ENCODE data around the gene HSPA1L. TPM values are rescaled to one million over a fixed set of nuclear protein-coding genes. Genes with fewer than 3 reads are reported as not detected.

HSPA1L gene
- total and polyA plus RNA-seq, 10 of the 15 experiments (the other 5 are each of a cell fraction or from before 2014, with no cell fraction given) = 0.69 to 2.5 (median 1.5) TPM

DNA sequence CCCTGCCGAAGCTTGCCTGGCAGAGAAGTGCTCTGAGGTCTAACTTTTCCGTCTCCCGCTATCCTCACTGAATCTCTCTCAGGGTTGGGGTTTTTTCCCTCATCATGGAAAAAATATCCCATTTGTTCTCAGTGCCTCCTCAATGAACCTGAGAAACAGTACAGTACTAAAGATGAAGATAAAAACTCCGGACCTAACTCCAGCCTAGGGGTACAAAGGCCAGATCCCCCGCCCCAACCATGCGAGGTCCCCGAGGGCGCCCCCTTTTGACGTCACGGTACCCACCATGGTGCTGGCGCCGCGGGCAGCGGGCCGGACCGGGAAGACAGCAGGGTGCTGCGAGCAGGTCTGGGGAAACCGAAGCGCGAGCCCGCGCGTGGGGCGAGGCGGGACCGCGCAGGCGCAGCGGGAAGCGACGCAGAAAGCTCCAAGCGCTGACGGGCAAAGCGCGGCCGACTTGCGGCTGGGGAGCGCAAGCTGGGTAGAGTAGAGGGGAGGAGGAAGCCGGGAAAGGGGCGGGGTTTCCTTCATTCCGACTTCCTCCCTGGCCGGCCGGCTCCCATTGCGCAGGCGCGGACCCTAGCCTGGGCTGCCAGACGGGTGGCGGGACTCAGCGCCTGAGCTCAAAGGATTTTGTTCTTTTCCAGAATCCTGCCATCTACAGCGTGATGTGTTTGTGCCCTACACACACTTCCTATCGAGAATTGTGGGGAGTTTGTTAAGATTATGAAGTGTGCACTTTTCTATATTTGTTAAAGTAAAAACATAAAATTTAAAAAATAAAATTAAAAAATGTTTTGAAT is 8.4 kb downstream of the HSPA1L start, which contains the start of gene LSM2 (continued):
- TF ChIP-seq, protein P1, sequence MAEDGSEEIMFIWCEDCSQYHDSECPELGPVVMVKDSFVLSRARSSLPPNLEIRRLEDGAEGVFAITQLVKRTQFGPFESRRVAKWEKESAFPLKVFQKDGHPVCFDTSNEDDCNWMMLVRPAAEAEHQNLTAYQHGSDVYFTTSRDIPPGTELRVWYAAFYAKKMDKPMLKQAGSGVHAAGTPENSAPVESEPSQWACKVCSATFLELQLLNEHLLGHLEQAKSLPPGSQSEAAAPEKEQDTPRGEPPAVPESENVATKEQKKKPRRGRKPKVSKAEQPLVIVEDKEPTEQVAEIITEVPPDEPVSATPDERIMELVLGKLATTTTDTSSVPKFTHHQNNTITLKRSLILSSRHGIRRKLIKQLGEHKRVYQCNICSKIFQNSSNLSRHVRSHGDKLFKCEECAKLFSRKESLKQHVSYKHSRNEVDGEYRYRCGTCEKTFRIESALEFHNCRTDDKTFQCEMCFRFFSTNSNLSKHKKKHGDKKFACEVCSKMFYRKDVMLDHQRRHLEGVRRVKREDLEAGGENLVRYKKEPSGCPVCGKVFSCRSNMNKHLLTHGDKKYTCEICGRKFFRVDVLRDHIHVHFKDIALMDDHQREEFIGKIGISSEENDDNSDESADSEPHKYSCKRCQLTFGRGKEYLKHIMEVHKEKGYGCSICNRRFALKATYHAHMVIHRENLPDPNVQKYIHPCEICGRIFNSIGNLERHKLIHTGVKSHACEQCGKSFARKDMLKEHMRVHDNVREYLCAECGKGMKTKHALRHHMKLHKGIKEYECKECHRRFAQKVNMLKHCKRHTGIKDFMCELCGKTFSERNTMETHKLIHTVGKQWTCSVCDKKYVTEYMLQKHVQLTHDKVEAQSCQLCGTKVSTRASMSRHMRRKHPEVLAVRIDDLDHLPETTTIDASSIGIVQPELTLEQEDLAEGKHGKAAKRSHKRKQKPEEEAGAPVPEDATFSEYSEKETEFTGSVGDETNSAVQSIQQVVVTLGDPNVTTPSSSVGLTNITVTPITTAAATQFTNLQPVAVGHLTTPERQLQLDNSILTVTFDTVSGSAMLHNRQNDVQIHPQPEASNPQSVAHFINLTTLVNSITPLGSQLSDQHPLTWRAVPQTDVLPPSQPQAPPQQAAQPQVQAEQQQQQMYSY (CRISPR knock-in tag; IDR thresholded peaks at IDR 0.05) = no peak
- TF ChIP-seq SMAD1 (IDR thresholded peaks at IDR 0.05; ENCODE audit: low read depth, partially characterized antibody) (peak; percentile 70), MTA2 (IDR thresholded peaks at IDR 0.05; ENCODE audit: low read depth) (0 out of 2 replicates have a peak, but pooled peaks have one; percentile 5), PAX8 (IDR thresholded peaks at IDR 0.05) (no peak), ZZZ3 (IDR thresholded peaks at IDR 0.05; ENCODE audit: control insufficient read depth, insufficient read length, low read depth) (no peak), MTA3 (IDR thresholded peaks at IDR 0.05; ENCODE audit: borderline replicate concordance, low read length) (no peak), FOXM1 (IDR thresholded peaks at IDR 0.05; ENCODE audit: low read depth, low read length) (no peak), POLR2AphosphoS2 (IDR thresholded peaks at IDR 0.05; ENCODE audit: low read depth, low read length) (peak; percentile 80; the same call in 1 of the 2 replicates), RAD51 (IDR thresholded peaks at IDR 0.05) (no peak), TAF1 (IDR thresholded peaks at IDR 0.05; ENCODE audit: borderline replicate concordance, low read depth, low read length) (peak; percentile 62), EP300 (IDR thresholded peaks at IDR 0.05; ENCODE audit: borderline replicate concordance in 1 of 2, control insufficient read depth in 1 of 2, low read depth in 2 of 2, low read length in 2 of 2) (no peak), MYB (IDR thresholded peaks at IDR 0.05; ENCODE audit: borderline replicate concordance, low read depth, low read length) (no peak), RCOR1 (conservative IDR thresholded peaks at IDR 0.05; ENCODE audit: low read depth, low read length) (no peak)
- TF ChIP-seq, protein P2, sequence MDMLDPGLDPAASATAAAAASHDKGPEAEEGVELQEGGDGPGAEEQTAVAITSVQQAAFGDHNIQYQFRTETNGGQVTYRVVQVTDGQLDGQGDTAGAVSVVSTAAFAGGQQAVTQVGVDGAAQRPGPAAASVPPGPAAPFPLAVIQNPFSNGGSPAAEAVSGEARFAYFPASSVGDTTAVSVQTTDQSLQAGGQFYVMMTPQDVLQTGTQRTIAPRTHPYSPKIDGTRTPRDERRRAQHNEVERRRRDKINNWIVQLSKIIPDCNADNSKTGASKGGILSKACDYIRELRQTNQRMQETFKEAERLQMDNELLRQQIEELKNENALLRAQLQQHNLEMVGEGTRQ (IDR thresholded peaks at IDR 0.05; ENCODE audit: borderline replicate concordance, low read depth, low read length) = no peak
- TF ChIP-seq, protein P3, sequence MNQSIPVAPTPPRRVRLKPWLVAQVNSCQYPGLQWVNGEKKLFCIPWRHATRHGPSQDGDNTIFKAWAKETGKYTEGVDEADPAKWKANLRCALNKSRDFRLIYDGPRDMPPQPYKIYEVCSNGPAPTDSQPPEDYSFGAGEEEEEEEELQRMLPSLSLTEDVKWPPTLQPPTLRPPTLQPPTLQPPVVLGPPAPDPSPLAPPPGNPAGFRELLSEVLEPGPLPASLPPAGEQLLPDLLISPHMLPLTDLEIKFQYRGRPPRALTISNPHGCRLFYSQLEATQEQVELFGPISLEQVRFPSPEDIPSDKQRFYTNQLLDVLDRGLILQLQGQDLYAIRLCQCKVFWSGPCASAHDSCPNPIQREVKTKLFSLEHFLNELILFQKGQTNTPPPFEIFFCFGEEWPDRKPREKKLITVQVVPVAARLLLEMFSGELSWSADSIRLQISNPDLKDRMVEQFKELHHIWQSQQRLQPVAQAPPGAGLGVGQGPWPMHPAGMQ (IDR thresholded peaks at IDR 0.05; ENCODE audit: borderline replicate concordance) = no peak
- TF ChIP-seq, protein P4, sequence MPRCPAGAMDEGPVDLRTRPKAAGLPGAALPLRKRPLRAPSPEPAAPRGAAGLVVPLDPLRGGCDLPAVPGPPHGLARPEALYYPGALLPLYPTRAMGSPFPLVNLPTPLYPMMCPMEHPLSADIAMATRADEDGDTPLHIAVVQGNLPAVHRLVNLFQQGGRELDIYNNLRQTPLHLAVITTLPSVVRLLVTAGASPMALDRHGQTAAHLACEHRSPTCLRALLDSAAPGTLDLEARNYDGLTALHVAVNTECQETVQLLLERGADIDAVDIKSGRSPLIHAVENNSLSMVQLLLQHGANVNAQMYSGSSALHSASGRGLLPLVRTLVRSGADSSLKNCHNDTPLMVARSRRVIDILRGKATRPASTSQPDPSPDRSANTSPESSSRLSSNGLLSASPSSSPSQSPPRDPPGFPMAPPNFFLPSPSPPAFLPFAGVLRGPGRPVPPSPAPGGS (IDR thresholded peaks at IDR 0.05; ENCODE audit: borderline replicate concordance, insufficient read depth, low read depth, low read length, poor library complexity, severe bottlenecking) = peak; percentile 19
- TF ChIP-seq, protein P5, sequence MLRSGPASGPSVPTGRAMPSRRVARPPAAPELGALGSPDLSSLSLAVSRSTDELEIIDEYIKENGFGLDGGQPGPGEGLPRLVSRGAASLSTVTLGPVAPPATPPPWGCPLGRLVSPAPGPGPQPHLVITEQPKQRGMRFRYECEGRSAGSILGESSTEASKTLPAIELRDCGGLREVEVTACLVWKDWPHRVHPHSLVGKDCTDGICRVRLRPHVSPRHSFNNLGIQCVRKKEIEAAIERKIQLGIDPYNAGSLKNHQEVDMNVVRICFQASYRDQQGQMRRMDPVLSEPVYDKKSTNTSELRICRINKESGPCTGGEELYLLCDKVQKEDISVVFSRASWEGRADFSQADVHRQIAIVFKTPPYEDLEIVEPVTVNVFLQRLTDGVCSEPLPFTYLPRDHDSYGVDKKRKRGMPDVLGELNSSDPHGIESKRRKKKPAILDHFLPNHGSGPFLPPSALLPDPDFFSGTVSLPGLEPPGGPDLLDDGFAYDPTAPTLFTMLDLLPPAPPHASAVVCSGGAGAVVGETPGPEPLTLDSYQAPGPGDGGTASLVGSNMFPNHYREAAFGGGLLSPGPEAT (IDR thresholded peaks at IDR 0.05; ENCODE audit: low read depth) = peak; percentile 79
- TF ChIP-seq, protein P6, sequence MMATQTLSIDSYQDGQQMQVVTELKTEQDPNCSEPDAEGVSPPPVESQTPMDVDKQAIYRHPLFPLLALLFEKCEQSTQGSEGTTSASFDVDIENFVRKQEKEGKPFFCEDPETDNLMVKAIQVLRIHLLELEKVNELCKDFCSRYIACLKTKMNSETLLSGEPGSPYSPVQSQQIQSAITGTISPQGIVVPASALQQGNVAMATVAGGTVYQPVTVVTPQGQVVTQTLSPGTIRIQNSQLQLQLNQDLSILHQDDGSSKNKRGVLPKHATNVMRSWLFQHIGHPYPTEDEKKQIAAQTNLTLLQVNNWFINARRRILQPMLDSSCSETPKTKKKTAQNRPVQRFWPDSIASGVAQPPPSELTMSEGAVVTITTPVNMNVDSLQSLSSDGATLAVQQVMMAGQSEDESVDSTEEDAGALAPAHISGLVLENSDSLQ (IDR thresholded peaks at IDR 0.05) = peak; percentile 42

All from GM12878 (cell line).